SU-DHL-6 (cell line): ENCODE data around the gene BNIP5.

Source experiments
- EZH2phosphoT487 ChIP-seq: fragments of 200-600 bp; sonication (generic), shearing (Covaris generic); conservative IDR thresholded peaks from 2 replicates; pipeline ENCODE4 v1.6.1; 2018; ENCODE audit warnings: mild to moderate bottlenecking, antibody characterized with exemption, low read length, moderate library complexity, mixed read lengths
- TF ChIP-seq, protein P1 (sequence below): fragments of 200-600 bp; sonication (generic); IDR thresholded peaks from one replicate; pipeline ENCODE4 v1.5.1; 2017; ENCODE audit warnings: antibody characterized with exemption, mild to moderate bottlenecking, low read length, moderate library complexity; ENCODE audit not compliant: insufficient read depth, poor library complexity, severe bottlenecking

DNA sequence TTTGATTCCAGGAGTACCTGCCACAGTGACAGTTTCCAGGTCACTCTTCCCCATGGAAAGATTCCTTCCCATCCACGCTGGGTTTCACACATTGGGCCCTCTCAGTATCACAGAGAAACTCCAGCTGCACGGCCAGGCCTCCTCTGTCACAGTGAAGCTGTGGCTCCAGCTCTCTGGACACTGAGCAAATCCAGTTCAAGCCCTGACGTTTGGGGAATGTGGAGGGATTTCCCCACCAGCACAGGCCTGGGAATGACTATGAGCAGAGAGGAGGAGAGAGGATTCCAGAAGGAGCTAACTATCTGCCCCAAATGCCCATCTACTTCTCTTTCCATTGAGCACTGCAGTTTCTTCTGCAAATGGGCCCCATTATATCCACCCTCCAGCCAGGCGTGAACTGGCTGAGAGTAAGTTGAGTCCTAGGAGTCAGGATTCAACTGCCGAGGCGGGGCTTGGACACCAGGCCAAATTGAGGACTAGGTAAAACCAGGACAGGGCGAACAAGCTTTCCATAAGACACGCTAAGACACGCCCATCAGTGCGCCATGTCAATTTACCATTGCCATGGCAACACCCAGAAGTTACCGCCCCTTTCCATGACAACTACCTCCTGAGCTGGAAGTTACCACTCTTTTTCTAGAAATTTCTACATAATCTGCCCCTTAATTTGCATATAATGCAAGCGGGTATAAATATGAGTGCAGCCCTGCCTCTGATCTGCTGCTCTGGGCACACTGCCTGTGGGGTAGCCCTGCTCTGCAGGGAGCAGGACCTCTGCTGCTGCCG is 9.2 kb upstream of the BNIP5 start:
- TF ChIP-seq, protein P1, sequence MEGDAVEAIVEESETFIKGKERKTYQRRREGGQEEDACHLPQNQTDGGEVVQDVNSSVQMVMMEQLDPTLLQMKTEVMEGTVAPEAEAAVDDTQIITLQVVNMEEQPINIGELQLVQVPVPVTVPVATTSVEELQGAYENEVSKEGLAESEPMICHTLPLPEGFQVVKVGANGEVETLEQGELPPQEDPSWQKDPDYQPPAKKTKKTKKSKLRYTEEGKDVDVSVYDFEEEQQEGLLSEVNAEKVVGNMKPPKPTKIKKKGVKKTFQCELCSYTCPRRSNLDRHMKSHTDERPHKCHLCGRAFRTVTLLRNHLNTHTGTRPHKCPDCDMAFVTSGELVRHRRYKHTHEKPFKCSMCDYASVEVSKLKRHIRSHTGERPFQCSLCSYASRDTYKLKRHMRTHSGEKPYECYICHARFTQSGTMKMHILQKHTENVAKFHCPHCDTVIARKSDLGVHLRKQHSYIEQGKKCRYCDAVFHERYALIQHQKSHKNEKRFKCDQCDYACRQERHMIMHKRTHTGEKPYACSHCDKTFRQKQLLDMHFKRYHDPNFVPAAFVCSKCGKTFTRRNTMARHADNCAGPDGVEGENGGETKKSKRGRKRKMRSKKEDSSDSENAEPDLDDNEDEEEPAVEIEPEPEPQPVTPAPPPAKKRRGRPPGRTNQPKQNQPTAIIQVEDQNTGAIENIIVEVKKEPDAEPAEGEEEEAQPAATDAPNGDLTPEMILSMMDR: no peak
- no peak for TF ChIP-seq EZH2phosphoT487
